CD14-positive monocyte (primary cell): Measurements from ENCODE around the gene LRRFIP2. TPM values are rescaled to one million over a fixed set of nuclear protein-coding genes. Genes with fewer than 3 reads are reported as not detected.

ENCODE experiments used
- DNase-seq, 3 donors: peaks; one replicate each; pipeline ENCODE4 v3.0.0-alpha.2; 2011 to 2022
- H2AFZ ChIP-seq: 2 replicates; pipeline ENCODE4 v1.6.0; 2012; ENCODE audit warnings: mild to moderate bottlenecking, low read depth, low read length, inconsistent platforms; ENCODE audit not compliant: insufficient read depth, poor library complexity, severe bottlenecking
- H3K27ac ChIP-seq, 2 donors: 1 replicate in 1 of 2; 2 replicates in 1 of 2; pipeline ENCODE4 v1.5.1; 2012 to 2013; ENCODE audit warnings: low read length in 2 of 2, control low read depth in 1 of 2, inconsistent platforms in 1 of 2, low read depth in 1 of 2, mild to moderate bottlenecking in 1 of 2
- H3K27me3 ChIP-seq, 2 donors: one replicate each; pipeline versions ENCODE4 v1.6.0 to v1.6.1; 2011 to 2013; ENCODE audit warnings: low read length in 2 of 2; ENCODE audit not compliant: control insufficient read depth in 2 of 2, insufficient read depth in 2 of 2
- H3K36me3 ChIP-seq, 2 donors: replicated peaks in 1 of 2; 1 replicate in 1 of 2; 2 replicates in 1 of 2; pipeline versions ENCODE4 v1.5.1 to v1.6.1; 2012 to 2013; ENCODE audit warnings: low read length in 2 of 2, control low read depth in 1 of 2, inconsistent platforms in 1 of 2, mild to moderate bottlenecking in 1 of 2; ENCODE audit not compliant: insufficient read depth in 2 of 2, control insufficient read depth in 1 of 2
- H3K4me1 ChIP-seq, 2 donors: 1 replicate in 1 of 2; 2 replicates in 1 of 2; pipeline versions ENCODE4 v1.5.1 to v1.6.1; 2012 to 2013; ENCODE audit warnings: low read length in 2 of 2, control low read depth in 1 of 2, inconsistent platforms in 1 of 2, mild to moderate bottlenecking in 1 of 2, moderate library complexity in 1 of 2; ENCODE audit not compliant: insufficient read depth in 2 of 2, control insufficient read depth in 1 of 2
- H3K4me2 ChIP-seq: replicated peaks from 2 replicates; pipeline ENCODE3; 2012; ENCODE audit warnings: low read length, moderate library complexity, mild to moderate bottlenecking; ENCODE audit not compliant: poor library complexity, severe bottlenecking; ENCODE audit errors: extremely low read depth
- H3K4me3 ChIP-seq, 3 experiments: fragments of 200-600 bp in 1 of 3; sonication (generic) in 1 of 3; replicated peaks in 1 of 3; 1 replicate in 2 of 3; 2 replicates in 1 of 3; pipeline ENCODE4 v1.5.1; 2011 to 2013; ENCODE audit warnings: low read length in 3 of 3, mild to moderate bottlenecking in 3 of 3, control low read depth in 2 of 3, low read depth in 2 of 3, inconsistent platforms in 1 of 3, moderate library complexity in 1 of 3
- H3K79me2 ChIP-seq: 2 replicates; pipeline ENCODE4 v1.6.0; 2012; ENCODE audit warnings: mild to moderate bottlenecking, control low read depth, inconsistent platforms, low read length, moderate library complexity; ENCODE audit not compliant: insufficient read depth
- H3K9ac ChIP-seq: 2 replicates; pipeline ENCODE4 v1.6.0; 2017; ENCODE audit warnings: low read length, mild to moderate bottlenecking; ENCODE audit not compliant: insufficient read depth, poor library complexity, severe bottlenecking
- H3K9me3 ChIP-seq, 2 donors: replicated peaks in 1 of 2; 1 replicate in 1 of 2; 2 replicates in 1 of 2; pipeline versions ENCODE4 v1.5.1 to v1.6.1; 2012 to 2013; ENCODE audit warnings: low read length in 2 of 2, control low read depth in 1 of 2; ENCODE audit not compliant: control insufficient read depth in 1 of 2, insufficient read depth in 1 of 2
- H4K20me1 ChIP-seq: 2 replicates; pipeline ENCODE4 v1.6.0; 2012; ENCODE audit warnings: mild to moderate bottlenecking, low read length, control low read depth, moderate library complexity; ENCODE audit not compliant: insufficient read depth
- H3K27ac Mint-ChIP-seq, 7 donors: one replicate each; pipeline ENCODE4 v1.8.0; 2020; ENCODE audit warnings: mild to moderate bottlenecking in 7 of 7, mixed read lengths in 7 of 7, moderate library complexity in 6 of 7, inconsistent platforms in 2 of 7
- H3K27me3 Mint-ChIP-seq, 3 donors: one replicate each; pipeline ENCODE4 v1.8.0; 2021 to 2022; ENCODE audit warnings: low read depth in 3 of 3, mild to moderate bottlenecking in 3 of 3, mixed read lengths in 3 of 3, moderate library complexity in 3 of 3, inconsistent platforms in 1 of 3
- H3K36me3 Mint-ChIP-seq, 2 donors: one replicate each; pipeline ENCODE4 v1.8.0; 2020; ENCODE audit warnings: mixed read lengths in 2 of 2, inconsistent platforms in 1 of 2, mild to moderate bottlenecking in 1 of 2
- H3K4me1 Mint-ChIP-seq: one replicate; pipeline ENCODE4 v1.8.0; 2020; ENCODE audit warnings: mild to moderate bottlenecking, mixed read lengths
- H3K4me3 Mint-ChIP-seq, 2 donors: one replicate each; pipeline ENCODE4 v1.8.0; 2020; ENCODE audit warnings: mild to moderate bottlenecking in 2 of 2, mixed read lengths in 2 of 2, moderate library complexity in 1 of 2
- H3K9me3 Mint-ChIP-seq, 7 donors: one replicate each; pipeline ENCODE4 v1.8.0; 2020 to 2022; ENCODE audit warnings: mixed read lengths in 7 of 7, mild to moderate bottlenecking in 6 of 7, moderate library complexity in 6 of 7, inconsistent platforms in 2 of 7
- CTCF ChIP-seq: fragments of 200-600 bp; IDR thresholded peaks from one replicate; pipeline ENCODE4 v1.8.0; 2022; ENCODE audit warnings: antibody characterized with exemption, mild to moderate bottlenecking
- WGBS: methylation state at CpG from one replicate; pipeline ENCODE4 v1.1.5; 2013; ENCODE audit warnings: missing lambda C conversion rate; ENCODE audit not compliant: insufficient coverage; 5-methylcytosine and 5-hydroxymethylcytosine counted together
- intact Hi-C, 2 donors: fragments of 100-400 bp; cut with micrococcal nuclease; formaldehyde crosslinking; loops; one replicate each; pipeline versions ENCODE4 v1.15.0 to v1.15.1; 2023
- polyA plus RNA-seq, 3 donors: library from polyadenylated mRNA; depleted of rRNA in 1 of 3; unstranded in 2 of 3; stranded (reverse) in 1 of 3; fragments of 300-500 nt in 2 of 3; fragments of >200 nt in 1 of 3; fragmentation: Illumina TruSeq in 2 of 3; gene quantifications; 1 replicate in 2 of 3; 2 replicates in 1 of 3; pipeline ENCODE4 v1.2.3, GENCODE V29; 2012 to 2021

Gene LRRFIP2
- polyA plus RNA-seq, 3 donors: 30.9 to 39.4 (median 31.7) TPM

- H3K4me1 ChIP-seq: no peaks in the 10 kb centered on the region
- no peaks in the 10 kb centered on the region for H4K20me1 ChIP-seq
- TF ChIP-seq CTCF: no peak
- Mint-ChIP-seq H3K9me3 (no peaks in the 10 kb centered on the region), H3K4me3 (no peak overlapping the region), H3K27me3 (no peaks in the 10 kb centered on the region), H3K27ac (no peak overlapping the region), H3K4me1 (peaks cover 2% of the 10 kb centered on the region), H3K36me3 (peaks cover 71 to 78% of the 10 kb centered on the region in 2 donors)
- no CpG with 5 or more reads among the region's 3 CpGs for WGBS
- no peak overlapping the region for H3K27ac ChIP-seq
- no peaks in the 10 kb centered on the region for H3K9me3 ChIP-seq
- H3K4me2 ChIP-seq: no peak overlapping the region
- H3K36me3 ChIP-seq: peaks cover 52 to 83% of the 10 kb centered on the region in 2 donors
- no peak overlapping the region for H3K9ac ChIP-seq
- H3K27me3 ChIP-seq: no peaks in the 10 kb centered on the region
- H3K79me2 ChIP-seq: no peaks in the 10 kb centered on the region
- H2AFZ ChIP-seq: no peak overlapping the region
- DNase-seq: no peak
- no peak overlapping the region for H3K4me3 ChIP-seq
- intact Hi-C loops: no loop called here
Observed at GRCh38 chr3:37067577-37067976, 106.8 kb downstream of the LRRFIP2 start.

GRCh38 chr3:37064747-37065146, 109.6 kb downstream of the LRRFIP2 start:
- Mint-ChIP-seq H3K9me3 (no peaks in the 10 kb centered on the region), H3K36me3 (peaks cover 80 to 82% of the 10 kb centered on the region in 2 donors), H3K4me1 (peaks cover 5% of the 10 kb centered on the region), H3K27me3 (no peaks in the 10 kb centered on the region), H3K27ac (no peak overlapping the region), H3K4me3 (no peak overlapping the region)
- Histone ChIP-seq H3K36me3 (peaks cover 57 to 94% of the 10 kb centered on the region in 2 donors), H3K4me2 (no peak overlapping the region), H3K9ac (no peak overlapping the region), H3K27ac (no peak overlapping the region), H3K79me2 (no peaks in the 10 kb centered on the region), H2AFZ (no peak overlapping the region), H3K9me3 (no peaks in the 10 kb centered on the region), H4K20me1 (no peaks in the 10 kb centered on the region), H3K4me3 (no peak overlapping the region), H3K27me3 (no peaks in the 10 kb centered on the region), H3K4me1 (peaks cover 2 to 4% of the 10 kb centered on the region in 2 donors)
- intact Hi-C loops: no loop called here
- DNase-seq: no peak
- WGBS: 100% methylated on average over 2 of the region's 3 CpGs
- no peak for TF ChIP-seq CTCF
